Measurements from ENCODE around the gene CHPF.
A peak's percentile ranks its signal among the peaks of the same experiment; 100 is the strongest.

The CHPF gene

GRCh38 chr2:219543596-219544358, at the start of gene CHPF, which contains the start of gene TMEM198:
TSS of gene CHPF (minus strand) at chr2:219543809. CDS start at chr2:219543538, 271 bp downstream.
TSS of gene TMEM198 (plus strand) at chr2:219544028. CDS start at chr2:219544728, 700 bp downstream.
- DNase-seq (ENCODE audit: low read depth in 2 of 2, low spot score in 1 of 2), result peak; percentile 76 to 82

- DNase-seq (ENCODE audit: low read depth in 2 of 2, low spot score in 1 of 2), result no peak
These were observed 49.5 kb upstream of the CHPF start for GRCh38 chr2:219593154-219593553.

GRCh38 chr2:219592736-219593135, 49.1 kb upstream of the CHPF start:
- DNase-seq (ENCODE audit: low read depth in 2 of 2, low spot score in 1 of 2), result no peak

GRCh38 chr2:219591091-219591490, 47.5 kb upstream of the CHPF start:
- no peak for DNase-seq (ENCODE audit: low read depth in 2 of 2, low spot score in 1 of 2)

GRCh38 chr2:219581346-219581745, 37.7 kb upstream of the CHPF start:
- DNase-seq (ENCODE audit: low read depth in 2 of 2, low spot score in 1 of 2), result no peak

- DNase-seq (ENCODE audit: low read depth in 2 of 2, low spot score in 1 of 2), result no peak
These were observed 35.4 kb upstream of the CHPF start for GRCh38 chr2:219578811-219579613.

GRCh38 chr2:219576505-219577388, 33.1 kb upstream of the CHPF start:
- DNase-seq (ENCODE audit: low read depth in 2 of 2, low spot score in 1 of 2), result no peak

GRCh38 chr2:219575566-219576504, 32.2 kb upstream of the CHPF start:
- DNase-seq (ENCODE audit: low read depth in 2 of 2, low spot score in 1 of 2), result no peak

- DNase-seq (ENCODE audit: low read depth in 2 of 2, low spot score in 1 of 2), result no peak
These were observed 31.1 kb upstream of the CHPF start for GRCh38 chr2:219574484-219575311.

GRCh38 chr2:219573166-219573565, 29.6 kb upstream of the CHPF start:
- DNase-seq (ENCODE audit: low read depth in 2 of 2, low spot score in 1 of 2), result no peak

- no peak for DNase-seq (ENCODE audit: low read depth in 2 of 2, low spot score in 1 of 2)
These were observed 28.8 kb upstream of the CHPF start, which contains the start of gene INHA for GRCh38 chr2:219572237-219573001. TSS of gene INHA (plus strand) at chr2:219572310. CDS start at chr2:219572375, 65 bp downstream.

GRCh38 chr2:219571311-219572236, 28.0 kb upstream of the CHPF start, which contains the start of gene OBSL1:
TSS of gene OBSL1 (minus strand) at chr2:219571539. CDS start at chr2:219571232, 307 bp downstream.
- DNase-seq (ENCODE audit: low read depth in 2 of 2, low spot score in 1 of 2), result no peak

GRCh38 chr2:219570924-219571310, 27.3 kb upstream of the CHPF start:
- DNase-seq (ENCODE audit: low read depth in 2 of 2, low spot score in 1 of 2), result no peak

- DNase-seq (ENCODE audit: low read depth in 2 of 2, low spot score in 1 of 2), result no peak
These were observed 26.8 kb upstream of the CHPF start for GRCh38 chr2:219570194-219570923.

- DNase-seq (ENCODE audit: low read depth in 2 of 2, low spot score in 1 of 2), result no peak
These were observed 26.0 kb upstream of the CHPF start for GRCh38 chr2:219569635-219570034.

GRCh38 chr2:219569041-219569440, 25.4 kb upstream of the CHPF start:
- no peak for DNase-seq (ENCODE audit: low read depth in 2 of 2, low spot score in 1 of 2)

Measured in stimulated activated CD8-positive, alpha-beta memory T cell treated with anti-CD3 and anti-CD28 coated beads, Interleukin-4, amount 100 ng/mL, for 1 hour (primary cell).